ENCODE results near the gene LMNTD2. TPM values are rescaled to one million over a fixed set of nuclear protein-coding genes. Genes with fewer than 3 reads are reported as not detected.

The LMNTD2 gene
- total and polyA plus RNA-seq, 2 donors (not counting 3 experiments of a cell fraction or from before 2014, with no cell fraction given): 2.1 to 2.6 TPM

GRCh38 chr11:589798-590197 is 29.3 kb upstream of the LMNTD2 start:
- no peak overlapping the region for H2AFZ ChIP-seq (ENCODE audit: low read depth, low read length)
- CTCF ChIA-PET: no interaction called here
- H3K27ac ChIP-seq (ENCODE audit: insufficient read depth, low read depth, low read length): no peak overlapping the region
- no peaks in the 10 kb centered on the region for H3K27me3 ChIP-seq (ENCODE audit: control insufficient read depth in 2 of 2, insufficient read depth in 2 of 2, low read length in 2 of 2)
- H3K4me1 ChIP-seq (ENCODE audit: control insufficient read depth, extremely low read depth, insufficient read depth, low read length): peaks cover 11% of the 10 kb centered on the region
- H3K36me3 ChIP-seq (ENCODE audit: control insufficient read depth in 2 of 2, extremely low read depth in 1 of 2, insufficient read depth in 2 of 2, low read length in 2 of 2): peaks cover 20 to 39% of the 10 kb centered on the region in 2 experiments
- H3K9ac ChIP-seq (replicated peaks; ENCODE audit: extremely low read depth, insufficient read depth, low read length): no peak overlapping the region
- dilution Hi-C loops (cut with MboI; ENCODE audit: extremely low pct_ligation_motif_present, low sequenced_read_pairs): no loop called here
- no peaks in the 10 kb centered on the region for H3K9me1 ChIP-seq (replicated peaks; ENCODE audit: control insufficient read depth, extremely low read depth, insufficient read depth, low read length)
- H4K20me1 ChIP-seq (replicated peaks; ENCODE audit: control insufficient read depth, extremely low read depth, insufficient read depth, low read length): no peaks in the 10 kb centered on the region
- no peaks in the 10 kb centered on the region for H3K9me3 ChIP-seq (replicated peaks; ENCODE audit: control insufficient read depth, insufficient read depth, low read length)
- POLR2A ChIA-PET: no interaction called here
- no peak overlapping the region for H3K4me3 ChIP-seq (replicated peaks in 1 of 3; ENCODE audit: insufficient read depth in 1 of 3, low read depth in 1 of 3, low read length in 3 of 3)
- no peak overlapping the region for H3K4me2 ChIP-seq (ENCODE audit: insufficient read depth, low read length)
- FAIRE-seq: no peak
- peaks cover 14% of the 10 kb centered on the region for H3K79me2 ChIP-seq (ENCODE audit: control insufficient read depth, insufficient read depth, low read length)
- TF ChIP-seq POLR2A (IDR thresholded peaks at IDR 0.05; ENCODE audit: low read depth, low read length): no peak
- TF ChIP-seq, protein P1, sequence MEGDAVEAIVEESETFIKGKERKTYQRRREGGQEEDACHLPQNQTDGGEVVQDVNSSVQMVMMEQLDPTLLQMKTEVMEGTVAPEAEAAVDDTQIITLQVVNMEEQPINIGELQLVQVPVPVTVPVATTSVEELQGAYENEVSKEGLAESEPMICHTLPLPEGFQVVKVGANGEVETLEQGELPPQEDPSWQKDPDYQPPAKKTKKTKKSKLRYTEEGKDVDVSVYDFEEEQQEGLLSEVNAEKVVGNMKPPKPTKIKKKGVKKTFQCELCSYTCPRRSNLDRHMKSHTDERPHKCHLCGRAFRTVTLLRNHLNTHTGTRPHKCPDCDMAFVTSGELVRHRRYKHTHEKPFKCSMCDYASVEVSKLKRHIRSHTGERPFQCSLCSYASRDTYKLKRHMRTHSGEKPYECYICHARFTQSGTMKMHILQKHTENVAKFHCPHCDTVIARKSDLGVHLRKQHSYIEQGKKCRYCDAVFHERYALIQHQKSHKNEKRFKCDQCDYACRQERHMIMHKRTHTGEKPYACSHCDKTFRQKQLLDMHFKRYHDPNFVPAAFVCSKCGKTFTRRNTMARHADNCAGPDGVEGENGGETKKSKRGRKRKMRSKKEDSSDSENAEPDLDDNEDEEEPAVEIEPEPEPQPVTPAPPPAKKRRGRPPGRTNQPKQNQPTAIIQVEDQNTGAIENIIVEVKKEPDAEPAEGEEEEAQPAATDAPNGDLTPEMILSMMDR (IDR thresholded peaks at IDR 0.05; ENCODE audit: extremely low read depth in 1 of 2, insufficient read depth in 1 of 2, low read depth in 1 of 2, low read length in 2 of 2): no peak
- no peak for DNase-seq (ENCODE audit: low read depth, low spot score)
- intact Hi-C loops (cut with micrococcal nuclease): no loop called here
- no TSS peak for BruUV-seq (replicated peaks)

GRCh38 chr11:587978-588380 is 27.4 kb upstream of the LMNTD2 start:
- dilution Hi-C loops (cut with MboI; ENCODE audit: extremely low pct_ligation_motif_present, low sequenced_read_pairs) (no loop called here), intact Hi-C loops (cut with micrococcal nuclease) (no loop called here)
- peaks cover 10 to 38% of the 10 kb centered on the region in 2 experiments for H3K36me3 ChIP-seq (ENCODE audit: control insufficient read depth in 2 of 2, extremely low read depth in 1 of 2, insufficient read depth in 2 of 2, low read length in 2 of 2)
- CTCF ChIA-PET: no interaction called here
- peaks cover 17% of the 10 kb centered on the region for H3K79me2 ChIP-seq (ENCODE audit: control insufficient read depth, insufficient read depth, low read length)
- no TSS peak for BruUV-seq (replicated peaks)
- TF ChIP-seq FOS (IDR thresholded peaks at IDR 0.05; ENCODE audit: borderline replicate concordance, insufficient read depth, low read length): peak; percentile 61
- no peak for TF ChIP-seq GATA2 (IDR thresholded peaks at IDR 0.05; ENCODE audit: insufficient read depth, insufficient read length, low read depth, low read length)
- no peak overlapping the region for H2AFZ ChIP-seq (ENCODE audit: low read depth, low read length)
- DNase-seq (ENCODE audit: low read depth, low spot score) (no peak), FAIRE-seq (peak; percentile 79)
- no peaks in the 10 kb centered on the region for H3K9me1 ChIP-seq (replicated peaks; ENCODE audit: control insufficient read depth, extremely low read depth, insufficient read depth, low read length)
- no peaks in the 10 kb centered on the region for H3K27me3 ChIP-seq (ENCODE audit: control insufficient read depth in 2 of 2, insufficient read depth in 2 of 2, low read length in 2 of 2)
- no peak overlapping the region for H3K9ac ChIP-seq (replicated peaks; ENCODE audit: extremely low read depth, insufficient read depth, low read length)
- H3K4me3 ChIP-seq (replicated peaks in 1 of 3; ENCODE audit: insufficient read depth in 1 of 3, low read depth in 1 of 3, low read length in 3 of 3): no peak overlapping the region
- peaks cover 11% of the 10 kb centered on the region for H3K4me1 ChIP-seq (ENCODE audit: control insufficient read depth, extremely low read depth, insufficient read depth, low read length)
- H3K9me3 ChIP-seq (replicated peaks; ENCODE audit: control insufficient read depth, insufficient read depth, low read length): no peaks in the 10 kb centered on the region
- H4K20me1 ChIP-seq (replicated peaks; ENCODE audit: control insufficient read depth, extremely low read depth, insufficient read depth, low read length): no peaks in the 10 kb centered on the region
- H3K27ac ChIP-seq (ENCODE audit: insufficient read depth, low read depth, low read length): peak overlapping the region; percentile 66
- H3K4me2 ChIP-seq (ENCODE audit: insufficient read depth, low read length): no peak overlapping the region
- POLR2A ChIA-PET: no interaction called here
